ENCODE measurements around the gene LAMTOR2. TPM values are rescaled to one million over a fixed set of nuclear protein-coding genes. Genes with fewer than 3 reads are reported as not detected.
A peak's percentile ranks its signal among the peaks of the same experiment; 100 is the strongest.

The LAMTOR2 gene
- total RNA-seq, 1 donor from 2014 or later: 60.1 TPM

DNA sequence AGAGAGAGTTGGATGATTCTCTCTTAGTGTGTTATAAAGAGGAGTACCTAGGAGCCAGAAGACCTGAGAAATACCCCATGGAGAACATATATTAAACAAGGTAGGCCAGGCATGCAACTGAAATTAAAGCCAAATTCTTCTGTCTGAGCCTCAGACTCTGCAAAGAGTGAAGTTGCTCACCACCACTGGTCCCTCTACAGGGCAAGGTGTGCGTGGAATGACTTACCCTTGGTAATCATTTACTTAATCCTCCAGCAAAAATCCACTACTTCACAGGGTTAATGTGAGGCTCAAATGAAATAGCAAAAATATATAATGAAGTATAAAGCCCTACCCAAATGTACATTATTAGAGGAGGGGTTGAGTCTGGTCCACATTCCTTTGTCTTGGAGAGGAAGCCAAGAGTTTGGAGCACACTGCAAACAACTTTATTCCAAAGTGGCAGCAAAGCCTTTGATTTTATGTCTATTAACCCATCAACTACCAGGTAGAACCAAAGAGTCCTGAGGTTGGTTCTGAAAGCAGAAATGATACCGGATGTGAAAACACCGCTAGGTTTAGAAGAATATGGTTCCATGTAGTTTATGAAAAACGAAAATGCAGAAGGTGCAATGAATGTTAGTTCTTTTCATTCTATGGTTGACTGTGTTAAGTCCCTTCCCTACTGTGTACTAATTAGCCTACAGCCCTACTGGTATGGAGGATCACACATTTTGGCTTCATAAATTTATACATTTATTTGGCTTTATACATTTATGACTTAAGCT lies 42.3 kb upstream of the LAMTOR2 start:
- H3K27ac Mint-ChIP-seq (ENCODE audit: unreplicated experiment): no peak overlapping the region
- Histone ChIP-seq H2AFZ (ENCODE audit: low read depth, low read length) (no peak overlapping the region), H3K9ac (ENCODE audit: low read length) (no peak overlapping the region), H3K36me3 (ENCODE audit: insufficient read depth, low read length) (peaks cover 66% of the 10 kb centered on the region), H3K79me2 (ENCODE audit: insufficient read depth, low read length) (peaks cover 36% of the 10 kb centered on the region), H3K4me2 (ENCODE audit: low read length) (no peak overlapping the region), H3K9me3 (ENCODE audit: insufficient read depth, low read depth, low read length) (no peaks in the 10 kb centered on the region), H3K27me3 (ENCODE audit: insufficient read depth, low read length) (no peaks in the 10 kb centered on the region), H3K4me1 (ENCODE audit: insufficient read depth, low read length) (no peaks in the 10 kb centered on the region), H3K27ac (ENCODE audit: low read depth, low read length) (no peak overlapping the region), H4K20me1 (ENCODE audit: insufficient read depth, low read length) (peaks cover 74% of the 10 kb centered on the region), H3K4me3 (ENCODE audit: insufficient read depth, low read depth, low read length) (no peak overlapping the region)
- H3K4me3 Mint-ChIP-seq (ENCODE audit: unreplicated experiment): no peak overlapping the region
- H3K27me3 Mint-ChIP-seq (ENCODE audit: low read depth, unreplicated experiment): no peaks in the 10 kb centered on the region
- H3K4me1 Mint-ChIP-seq (ENCODE audit: low read depth, unreplicated experiment): peaks cover 2% of the 10 kb centered on the region
- FAIRE-seq (no peak), DNase-seq (ENCODE audit: low read depth) (no peak)
- TF ChIP-seq EZH2 (IDR thresholded peaks at IDR 0.05; ENCODE audit: insufficient read depth, low read length): no peak
- TF ChIP-seq, protein P1, sequence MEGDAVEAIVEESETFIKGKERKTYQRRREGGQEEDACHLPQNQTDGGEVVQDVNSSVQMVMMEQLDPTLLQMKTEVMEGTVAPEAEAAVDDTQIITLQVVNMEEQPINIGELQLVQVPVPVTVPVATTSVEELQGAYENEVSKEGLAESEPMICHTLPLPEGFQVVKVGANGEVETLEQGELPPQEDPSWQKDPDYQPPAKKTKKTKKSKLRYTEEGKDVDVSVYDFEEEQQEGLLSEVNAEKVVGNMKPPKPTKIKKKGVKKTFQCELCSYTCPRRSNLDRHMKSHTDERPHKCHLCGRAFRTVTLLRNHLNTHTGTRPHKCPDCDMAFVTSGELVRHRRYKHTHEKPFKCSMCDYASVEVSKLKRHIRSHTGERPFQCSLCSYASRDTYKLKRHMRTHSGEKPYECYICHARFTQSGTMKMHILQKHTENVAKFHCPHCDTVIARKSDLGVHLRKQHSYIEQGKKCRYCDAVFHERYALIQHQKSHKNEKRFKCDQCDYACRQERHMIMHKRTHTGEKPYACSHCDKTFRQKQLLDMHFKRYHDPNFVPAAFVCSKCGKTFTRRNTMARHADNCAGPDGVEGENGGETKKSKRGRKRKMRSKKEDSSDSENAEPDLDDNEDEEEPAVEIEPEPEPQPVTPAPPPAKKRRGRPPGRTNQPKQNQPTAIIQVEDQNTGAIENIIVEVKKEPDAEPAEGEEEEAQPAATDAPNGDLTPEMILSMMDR (IDR thresholded peaks at IDR 0.05; ENCODE audit: insufficient read depth, low read depth, low read length): no peak
- peaks cover 32% of the 10 kb centered on the region for H3K36me3 Mint-ChIP-seq (ENCODE audit: low read depth, unreplicated experiment)
- peaks cover 3% of the 10 kb centered on the region for H3K9me3 Mint-ChIP-seq (ENCODE audit: unreplicated experiment)

DNA sequence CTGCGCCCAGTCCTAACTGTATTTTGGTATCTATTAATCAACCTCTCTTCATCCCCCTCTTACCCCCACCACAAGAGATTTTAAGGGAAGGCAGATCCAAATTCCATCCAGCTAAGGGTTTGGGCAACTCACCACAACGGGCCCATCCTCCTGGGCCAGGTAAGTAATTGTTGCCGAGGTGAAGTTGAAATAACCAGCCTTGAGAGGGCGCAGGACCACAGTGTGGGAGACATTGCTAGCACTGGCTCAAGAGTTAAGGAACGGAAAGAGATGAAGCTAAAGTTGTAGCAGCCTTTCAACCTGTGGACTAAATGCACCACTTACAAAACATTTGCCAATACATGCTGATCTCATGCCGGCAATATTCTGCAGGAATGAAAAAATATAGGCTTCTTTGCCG lies 39.8 kb upstream of the LAMTOR2 start:
- Mint-ChIP-seq H3K36me3 (ENCODE audit: low read depth, unreplicated experiment) (peaks cover 35% of the 10 kb centered on the region), H3K4me1 (ENCODE audit: low read depth, unreplicated experiment) (peaks cover 3% of the 10 kb centered on the region), H3K4me3 (ENCODE audit: unreplicated experiment) (no peak overlapping the region), H3K27ac (ENCODE audit: unreplicated experiment) (no peak overlapping the region), H3K27me3 (ENCODE audit: low read depth, unreplicated experiment) (no peaks in the 10 kb centered on the region), H3K9me3 (ENCODE audit: unreplicated experiment) (peaks cover 3% of the 10 kb centered on the region)
- H3K79me2 ChIP-seq (ENCODE audit: insufficient read depth, low read length): peaks cover 61% of the 10 kb centered on the region
- TF ChIP-seq EZH2 (IDR thresholded peaks at IDR 0.05; ENCODE audit: insufficient read depth, low read length): no peak
- TF ChIP-seq, protein P1 (IDR thresholded peaks at IDR 0.05; ENCODE audit: insufficient read depth, low read depth, low read length): no peak
- DNase-seq (ENCODE audit: low read depth): no peak
- H3K9ac ChIP-seq (ENCODE audit: low read length): no peak overlapping the region
- no peak overlapping the region for H2AFZ ChIP-seq (ENCODE audit: low read depth, low read length)
- no peak overlapping the region for H3K4me3 ChIP-seq (ENCODE audit: insufficient read depth, low read depth, low read length)
- no peak overlapping the region for H3K27ac ChIP-seq (ENCODE audit: low read depth, low read length)
- peaks cover 62% of the 10 kb centered on the region for H3K36me3 ChIP-seq (ENCODE audit: insufficient read depth, low read length)
- H3K9me3 ChIP-seq (ENCODE audit: insufficient read depth, low read depth, low read length): no peaks in the 10 kb centered on the region
- H3K4me1 ChIP-seq (ENCODE audit: insufficient read depth, low read length): no peaks in the 10 kb centered on the region
- H3K27me3 ChIP-seq (ENCODE audit: insufficient read depth, low read length): no peaks in the 10 kb centered on the region
- no peak for FAIRE-seq
- no peak overlapping the region for H3K4me2 ChIP-seq (ENCODE audit: low read length)
- H4K20me1 ChIP-seq (ENCODE audit: insufficient read depth, low read length): peaks cover 70% of the 10 kb centered on the region

DNA sequence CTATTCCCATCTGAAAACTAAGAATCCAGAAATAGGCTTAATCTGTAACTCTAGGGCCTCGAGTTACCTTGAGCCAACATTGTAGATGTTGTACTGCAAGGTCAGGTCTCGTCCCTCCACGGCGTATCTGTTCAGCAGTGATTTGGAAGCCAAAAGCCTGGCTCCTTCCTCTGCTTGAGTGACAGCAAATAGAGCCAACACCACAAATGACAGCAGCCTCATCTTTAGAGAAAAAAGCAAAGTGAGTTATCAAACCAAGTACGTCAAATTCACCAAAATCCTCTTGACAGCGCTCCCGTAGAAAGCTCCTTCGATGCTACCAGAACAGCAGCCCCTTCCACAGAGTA lies 34.7 kb upstream of the LAMTOR2 start:
- Histone ChIP-seq H3K9me3 (ENCODE audit: insufficient read depth, low read depth, low read length) (no peaks in the 10 kb centered on the region), H4K20me1 (ENCODE audit: insufficient read depth, low read length) (peaks cover 27% of the 10 kb centered on the region), H3K36me3 (ENCODE audit: insufficient read depth, low read length) (peaks cover 15% of the 10 kb centered on the region), H3K4me2 (ENCODE audit: low read length) (peak overlapping the region; percentile 93), H3K27me3 (ENCODE audit: insufficient read depth, low read length) (no peaks in the 10 kb centered on the region), H3K4me3 (ENCODE audit: insufficient read depth, low read depth, low read length) (peak overlapping the region; percentile 94), H3K4me1 (ENCODE audit: insufficient read depth, low read length) (peaks cover 5% of the 10 kb centered on the region), H2AFZ (ENCODE audit: low read depth, low read length) (no peak overlapping the region), H3K79me2 (ENCODE audit: insufficient read depth, low read length) (peaks cover 47% of the 10 kb centered on the region), H3K27ac (ENCODE audit: low read depth, low read length) (peak overlapping the region; percentile 77), H3K9ac (ENCODE audit: low read length) (peak overlapping the region; percentile 91)
- Mint-ChIP-seq H3K36me3 (ENCODE audit: low read depth, unreplicated experiment) (peaks cover 12% of the 10 kb centered on the region), H3K27ac (ENCODE audit: unreplicated experiment) (peak overlapping the region; percentile 28), H3K9me3 (ENCODE audit: unreplicated experiment) (peaks cover 3% of the 10 kb centered on the region), H3K4me1 (ENCODE audit: low read depth, unreplicated experiment) (peaks cover 3% of the 10 kb centered on the region), H3K4me3 (ENCODE audit: unreplicated experiment) (peak overlapping the region; percentile 97), H3K27me3 (ENCODE audit: low read depth, unreplicated experiment) (peaks cover 16% of the 10 kb centered on the region)
- no peak for DNase-seq (ENCODE audit: low read depth)
- no peak for FAIRE-seq
- no peak for TF ChIP-seq EZH2 (IDR thresholded peaks at IDR 0.05; ENCODE audit: insufficient read depth, low read length)
- TF ChIP-seq, protein P1 (IDR thresholded peaks at IDR 0.05; ENCODE audit: insufficient read depth, low read depth, low read length): no peak
